T-helper 17 cell (primary cell): ENCODE measurements around the gene CIITA. TPM values are rescaled to one million over a fixed set of nuclear protein-coding genes. Genes with fewer than 3 reads are reported as not detected.
"Not testable (repeated sequence)": the region's sequence is repeated elsewhere in the genome, so short reads cannot be mapped to it uniquely, and the experiment has no call there.

ENCODE experiments used
- ATAC-seq: fragments of 150-1000 bp; cut with Tn5 transposase; 2 replicates; pipeline ENCODE4 v1.10.0; 2021; ENCODE audit warnings: mild to moderate bottlenecking, moderate library complexity
- DNase-seq, 3 donors: peaks; one replicate each; pipeline versions ENCODE4 v3.0.0 to v3.0.0-alpha.2; 2020 to 2021
- H3K9me3 ChIP-seq: one replicate; pipeline ENCODE4 v1.7.0; 2013; ENCODE audit warnings: low read length, mild to moderate bottlenecking; ENCODE audit not compliant: control insufficient read depth, poor library complexity, severe bottlenecking
- H3K27ac Mint-ChIP-seq: one replicate; pipeline ENCODE4 v1.8.0; 2022; ENCODE audit warnings: mild to moderate bottlenecking, moderate library complexity, mixed read lengths
- H3K27me3 Mint-ChIP-seq: one replicate; pipeline ENCODE4 v1.8.0; 2022; ENCODE audit warnings: mixed read lengths
- H3K36me3 Mint-ChIP-seq: one replicate; pipeline ENCODE4 v1.8.0; 2022; ENCODE audit warnings: low read depth, mixed read lengths
- H3K4me1 Mint-ChIP-seq: one replicate; pipeline ENCODE4 v1.8.0; 2022; ENCODE audit warnings: mild to moderate bottlenecking, mixed read lengths
- H3K4me3 Mint-ChIP-seq: one replicate; pipeline ENCODE4 v1.8.0; 2022; ENCODE audit warnings: mild to moderate bottlenecking, moderate library complexity, mixed read lengths
- total RNA-seq, 4 donors: library from RNA in 2 of 4; stranded (reverse) in 2 of 4; gene quantifications; one replicate each; pipeline ENCODE4 v1.2.3 and lab custom pipeline; 2022 to 2026

CIITA gene
- total RNA-seq, 2 donors from 2014 or later = 9.7 to 25.3 TPM

DNA sequence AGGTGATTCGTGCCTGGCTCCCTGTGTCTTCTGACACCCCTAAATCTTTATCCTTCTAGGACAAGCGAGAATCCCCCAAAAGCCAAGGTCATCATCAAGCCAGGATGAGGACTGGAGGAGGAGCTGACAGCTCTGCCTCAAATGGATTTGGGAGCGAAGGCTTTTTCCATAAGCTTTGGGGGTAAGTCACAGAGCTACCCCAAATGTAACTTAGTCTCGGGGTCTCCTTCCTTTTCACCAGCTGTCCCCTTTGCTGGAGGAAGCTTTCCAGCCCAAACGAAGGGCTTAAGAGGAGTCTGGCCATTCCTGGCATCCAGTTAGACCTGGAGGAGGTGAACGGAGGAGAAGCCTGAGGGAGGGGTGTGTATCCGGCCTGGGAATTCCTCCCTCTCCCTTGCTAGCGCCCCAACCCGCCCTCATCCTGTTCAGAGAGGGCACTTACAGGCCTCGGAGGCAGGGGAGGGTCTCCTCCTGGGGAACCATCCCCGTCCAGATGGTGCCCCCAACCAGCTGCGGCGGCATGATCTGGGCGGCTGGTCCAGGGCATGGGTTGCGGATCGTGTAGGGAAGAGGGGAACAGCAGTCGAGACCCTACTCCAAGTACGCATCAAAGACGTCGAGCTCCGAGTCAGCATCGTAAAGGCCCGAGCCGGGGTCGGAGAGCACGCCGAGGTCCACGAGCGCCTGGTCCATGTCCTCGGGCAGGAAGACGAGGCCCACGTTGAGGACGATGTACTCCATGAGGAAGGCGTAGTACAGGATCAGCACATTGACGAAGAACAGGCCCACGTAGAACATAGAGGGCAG lies 64.3 kb downstream of the CIITA start:
- Mint-ChIP-seq H3K27me3 (no peaks in the 10 kb centered on the region), H3K4me3 (peak overlapping the region; percentile 92), H3K4me1 (peaks cover 69% of the 10 kb centered on the region), H3K36me3 (peaks cover 4% of the 10 kb centered on the region), H3K27ac (peak overlapping the region; percentile 84)
- H3K9me3 ChIP-seq = no peaks in the 10 kb centered on the region
- no peak for DNase-seq
- ATAC-seq = no peak

DNA sequence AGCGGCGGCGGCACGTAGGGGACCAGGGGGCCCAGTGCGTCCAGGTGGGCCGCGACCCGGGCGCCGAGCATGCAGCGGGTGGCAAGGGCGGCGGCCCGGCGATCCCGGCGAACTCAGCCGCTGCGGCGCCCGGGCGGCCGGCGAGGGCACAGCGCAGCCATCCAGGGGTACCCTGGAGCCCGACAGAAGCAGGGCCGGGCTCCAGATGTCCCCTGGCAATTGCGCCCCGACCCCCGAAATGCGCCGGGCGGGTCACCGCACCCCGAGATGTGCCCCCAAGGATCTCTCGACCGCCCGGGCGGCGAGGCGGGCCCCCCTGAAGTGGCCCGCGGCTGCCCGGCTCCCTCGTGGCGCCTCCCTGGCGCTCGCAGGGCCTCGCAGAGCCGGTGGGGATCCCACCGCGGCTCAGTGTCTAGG lies 64.9 kb downstream of the CIITA start:
- not testable (repeated sequence) for H3K27me3 Mint-ChIP-seq, H3K9me3 ChIP-seq, H3K27ac Mint-ChIP-seq, H3K36me3 Mint-ChIP-seq, DNase-seq
- ATAC-seq = peak; percentile 1
- Mint-ChIP-seq H3K4me1 (peaks cover 68% of the 10 kb centered on the region), H3K4me3 (peak overlapping the region; percentile 92)

DNA sequence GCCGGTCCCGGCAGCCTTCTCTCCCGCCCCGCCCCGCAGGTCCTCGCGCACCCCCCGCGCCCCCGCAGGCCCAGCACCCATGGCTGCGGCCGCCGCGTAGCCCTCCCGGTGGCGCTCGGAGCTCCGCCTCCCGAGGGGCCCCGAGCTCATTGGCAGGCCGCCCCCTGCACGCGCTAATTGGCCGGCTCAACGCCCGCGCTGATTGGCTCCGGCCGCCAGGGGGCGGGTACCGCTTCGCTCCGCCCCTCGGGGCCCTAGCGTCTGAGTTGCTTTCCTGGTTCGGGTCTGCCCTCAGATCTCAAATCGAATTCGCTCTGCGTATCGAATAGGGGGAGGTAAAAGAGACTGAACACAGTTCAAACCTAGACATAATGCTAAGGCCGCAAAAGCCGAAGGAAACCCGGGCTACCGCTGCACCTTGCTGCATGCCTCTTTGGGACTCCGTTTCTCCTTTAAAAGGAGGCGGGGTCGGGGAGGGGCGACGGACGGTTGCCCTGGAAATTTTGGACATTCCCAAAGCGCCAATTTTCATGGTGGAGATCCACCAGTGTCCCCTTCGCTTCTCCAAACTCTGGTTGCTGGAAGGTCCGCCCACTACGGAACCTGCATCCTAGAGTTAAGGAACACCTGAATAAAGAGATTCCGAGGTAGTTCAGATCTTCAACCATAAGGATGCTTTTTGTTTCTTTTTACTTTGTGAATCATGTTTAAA lies 65.5 kb downstream of the CIITA start, which contains the start of gene DEXI:
Gene DEXI, minus strand, starts transcription at position 117 of the 712 bp plus-strand sequence. CDS start 463 bp downstream, outside the sequence.
- no peaks in the 10 kb centered on the region for H3K27me3 Mint-ChIP-seq
- peak; percentile 95 to 96 (median 95) for DNase-seq
- no peaks in the 10 kb centered on the region for H3K9me3 ChIP-seq
- H3K4me3 Mint-ChIP-seq = peak within 1 kb of the TSS; percentile 92
- ATAC-seq = peak; percentile 82
- peaks cover 65% of the 10 kb centered on the region for H3K4me1 Mint-ChIP-seq
- peak within 1 kb of the TSS; percentile 84 for H3K27ac Mint-ChIP-seq
- H3K36me3 Mint-ChIP-seq = peaks cover 4% of the 10 kb centered on the region

DNA sequence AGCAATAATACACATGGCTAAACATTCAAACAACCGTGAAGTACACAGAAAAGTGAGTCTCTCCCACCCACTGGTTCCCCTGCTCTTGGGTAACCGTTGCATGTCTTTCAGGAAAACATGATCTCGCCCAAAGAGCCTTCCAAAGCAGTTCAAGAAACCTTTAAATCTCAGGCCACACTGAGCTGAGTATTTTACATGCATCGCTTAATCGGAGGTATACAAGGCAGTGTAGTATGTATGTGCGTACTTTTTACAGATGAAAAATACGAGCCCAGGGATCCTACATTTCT lies 66.0 kb downstream of the CIITA start:
- no peaks in the 10 kb centered on the region for H3K9me3 ChIP-seq
- H3K27ac Mint-ChIP-seq = no peak overlapping the region
- no peaks in the 10 kb centered on the region for H3K27me3 Mint-ChIP-seq
- peaks cover 60% of the 10 kb centered on the region for H3K4me1 Mint-ChIP-seq
- no peak for DNase-seq
- peak overlapping the region; percentile 86 for H3K4me3 Mint-ChIP-seq
- peaks cover 4% of the 10 kb centered on the region for H3K36me3 Mint-ChIP-seq
- ATAC-seq = no peak

DNA sequence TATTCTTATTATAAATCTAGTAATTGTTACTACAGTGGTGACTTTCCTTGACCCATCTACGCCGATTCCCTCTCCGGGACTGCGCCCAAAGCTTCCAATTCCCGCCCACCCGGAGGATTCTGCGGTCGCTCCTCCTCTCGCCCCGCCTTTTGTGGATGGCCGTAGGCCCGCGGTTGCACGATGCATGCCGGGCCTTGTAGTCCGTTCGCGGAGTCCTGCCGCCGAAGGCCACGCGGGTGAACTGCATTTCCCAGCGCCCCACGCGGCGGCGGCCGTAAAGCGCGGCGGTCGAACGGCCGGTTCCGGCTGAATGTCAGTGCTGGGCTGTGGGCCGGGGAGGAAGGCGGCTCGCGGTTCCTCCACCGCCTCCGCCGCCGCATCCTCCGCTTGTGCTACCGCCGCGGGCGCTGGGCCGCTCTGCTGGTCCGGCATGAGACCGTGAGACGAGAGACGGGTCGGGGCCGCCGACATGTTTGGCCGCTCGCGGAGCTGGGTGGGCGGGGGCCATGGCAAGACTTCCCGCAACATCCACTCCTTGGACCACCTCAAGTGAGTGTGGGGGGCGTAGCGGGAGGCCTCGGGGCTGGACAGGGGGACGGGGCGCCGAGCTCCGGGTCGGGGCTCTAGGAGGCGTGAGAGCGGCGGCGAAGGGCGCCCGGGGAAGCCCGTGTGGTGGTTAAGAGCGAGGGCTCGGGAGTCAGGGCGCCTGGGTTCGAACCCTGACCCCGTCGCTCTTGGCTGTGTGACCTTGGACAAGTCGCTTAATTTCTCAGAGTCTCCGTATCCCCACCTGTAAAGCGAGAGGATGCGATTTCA lies 67.5 kb downstream of the CIITA start, which contains the start of gene CLEC16A:
Gene CLEC16A, plus strand, starts transcription at position 316 of the 816 bp plus-strand sequence. Its CDS starts 154 bp downstream, at position 470.
- ATAC-seq (peak; percentile 82), DNase-seq (peak; percentile 90 to 97 (median 92))
- H3K27me3 Mint-ChIP-seq = no peaks in the 10 kb centered on the region
- H3K9me3 ChIP-seq = no peaks in the 10 kb centered on the region
- H3K4me1 Mint-ChIP-seq = peaks cover 54% of the 10 kb centered on the region
- H3K27ac Mint-ChIP-seq = peak within 1 kb of the TSS; percentile 86
- H3K4me3 Mint-ChIP-seq = peak within 1 kb of the TSS; percentile 89
- peaks cover 3% of the 10 kb centered on the region for H3K36me3 Mint-ChIP-seq

DNA sequence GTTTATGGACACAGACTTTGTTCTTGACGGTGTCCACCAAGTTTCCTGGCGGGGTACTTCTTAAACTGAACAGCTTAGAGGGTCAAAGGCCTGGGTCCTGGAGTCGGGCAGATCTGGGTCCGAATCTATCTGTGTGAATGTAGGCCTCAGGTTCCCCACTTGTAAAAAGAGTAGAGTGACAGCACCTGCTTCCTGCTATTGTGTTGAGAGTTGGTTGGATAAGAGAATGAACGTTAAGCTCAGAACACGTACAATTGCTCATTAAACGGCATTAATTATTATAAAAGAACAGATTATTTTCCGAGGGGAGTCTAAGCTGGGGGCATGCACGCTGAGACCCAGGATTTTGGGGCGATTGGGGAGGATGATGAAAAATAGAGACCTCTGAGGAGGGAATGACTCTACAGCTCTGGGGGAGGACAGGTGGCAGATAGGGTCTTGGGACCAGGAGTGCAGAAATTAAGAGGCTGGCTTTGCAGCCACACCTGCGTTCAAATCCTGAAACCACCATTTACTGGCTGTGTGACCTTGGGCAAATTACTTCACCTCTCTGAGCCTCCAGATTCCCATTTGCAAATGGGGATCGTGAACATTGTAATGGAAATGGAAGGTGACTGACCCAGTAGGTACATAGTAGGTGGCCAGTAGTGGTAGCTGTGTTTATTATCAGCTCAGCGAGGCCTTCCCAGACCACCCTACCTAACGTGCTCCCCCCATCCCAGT lies 68.2 kb downstream of the CIITA start:
- H3K4me3 Mint-ChIP-seq = peak overlapping the region; percentile 89
- peaks cover 50% of the 10 kb centered on the region for H3K4me1 Mint-ChIP-seq
- peak overlapping the region; percentile 86 for H3K27ac Mint-ChIP-seq
- ATAC-seq (no peak), DNase-seq (no peak)
- H3K36me3 Mint-ChIP-seq = no peaks in the 10 kb centered on the region
- H3K27me3 Mint-ChIP-seq = no peaks in the 10 kb centered on the region
- no peaks in the 10 kb centered on the region for H3K9me3 ChIP-seq

DNA sequence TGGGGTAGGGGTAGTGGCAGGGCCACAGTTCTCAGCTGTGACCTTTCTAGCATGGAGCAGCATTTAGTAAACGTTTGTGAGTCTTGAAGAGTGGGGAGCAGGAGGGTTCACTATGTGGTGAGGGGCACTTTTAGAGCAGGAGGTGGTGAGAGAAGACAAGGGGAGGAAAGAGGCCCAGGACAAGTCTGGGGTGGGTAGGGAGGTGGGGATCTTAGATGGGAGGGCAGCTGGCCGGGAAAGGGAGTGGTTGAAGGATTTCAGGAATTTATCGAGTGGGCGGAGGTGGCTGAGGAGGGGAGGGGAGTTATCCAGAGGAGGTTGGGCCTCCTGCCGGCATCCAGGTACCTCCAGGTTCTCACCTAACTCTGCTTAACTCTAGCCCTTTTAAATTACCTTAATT lies 69.3 kb downstream of the CIITA start:
- no peaks in the 10 kb centered on the region for H3K36me3 Mint-ChIP-seq
- no peaks in the 10 kb centered on the region for H3K27me3 Mint-ChIP-seq
- peak overlapping the region; percentile 89 for H3K4me3 Mint-ChIP-seq
- no peaks in the 10 kb centered on the region for H3K9me3 ChIP-seq
- no peak for ATAC-seq
- H3K4me1 Mint-ChIP-seq = peaks cover 42% of the 10 kb centered on the region
- no peak for DNase-seq
- H3K27ac Mint-ChIP-seq = peak overlapping the region; percentile 86

DNA sequence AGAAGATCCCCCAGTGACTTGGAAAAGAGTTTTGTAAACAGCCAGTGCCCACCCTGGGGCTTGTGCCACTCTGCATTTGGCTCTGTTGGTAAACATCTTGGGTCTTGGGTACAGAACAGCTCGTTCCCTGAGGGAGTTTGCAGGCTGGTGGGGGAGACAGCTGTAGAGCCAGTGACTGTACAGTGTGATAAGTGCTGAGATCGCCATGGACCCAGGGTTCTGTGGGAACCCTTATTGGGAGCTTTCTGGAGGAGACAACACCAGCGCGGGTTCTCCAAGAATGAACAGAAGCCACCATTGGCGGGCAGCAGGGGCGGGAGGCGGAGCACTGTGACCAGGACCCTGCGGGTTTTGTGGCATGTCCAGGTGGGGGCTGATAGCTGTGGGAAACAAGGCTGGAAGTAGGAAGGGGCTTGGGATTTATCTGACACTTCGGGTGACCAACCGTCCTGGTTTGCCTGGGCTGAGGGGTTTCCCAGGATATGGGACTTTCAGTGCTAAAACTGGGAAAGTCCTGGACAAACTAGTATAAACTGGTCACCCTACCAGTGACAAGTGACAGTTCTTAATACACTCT lies 70.3 kb downstream of the CIITA start:
- Mint-ChIP-seq H3K4me3 (no peak overlapping the region), H3K36me3 (no peaks in the 10 kb centered on the region), H3K27me3 (no peaks in the 10 kb centered on the region), H3K4me1 (peaks cover 39% of the 10 kb centered on the region), H3K27ac (peak overlapping the region; percentile 86)
- DNase-seq (no peak), ATAC-seq (no peak)
- H3K9me3 ChIP-seq = no peaks in the 10 kb centered on the region

DNA sequence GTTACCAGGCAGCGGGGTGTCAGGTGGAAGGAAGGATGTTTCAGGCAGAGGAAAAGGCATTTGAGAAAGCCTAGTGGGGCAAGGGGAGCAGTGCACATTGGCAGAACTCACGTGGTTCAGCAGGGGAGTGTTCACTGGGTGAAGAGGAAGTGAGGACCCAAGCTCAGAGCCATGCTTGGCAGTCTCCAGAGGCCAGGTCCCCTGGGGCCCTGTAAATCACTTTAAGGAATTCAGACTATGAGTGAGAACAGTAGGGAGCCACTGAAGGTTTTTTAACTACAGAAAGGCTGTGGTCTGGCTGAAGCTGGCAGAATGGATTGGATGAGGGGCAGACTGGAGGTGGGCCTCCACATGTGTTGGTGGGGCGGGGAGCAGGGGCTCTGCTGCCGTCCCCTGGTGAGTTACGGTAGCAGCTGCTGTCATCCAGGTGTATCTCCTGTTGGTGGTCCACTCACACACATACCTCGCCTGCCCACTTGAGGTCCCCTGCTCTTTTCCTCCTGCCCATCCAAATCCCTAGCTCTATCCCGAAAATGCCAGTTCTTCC lies 72.5 kb downstream of the CIITA start:
- Mint-ChIP-seq H3K4me1 (peaks cover 35% of the 10 kb centered on the region), H3K27ac (peak overlapping the region; percentile 78)

DNA sequence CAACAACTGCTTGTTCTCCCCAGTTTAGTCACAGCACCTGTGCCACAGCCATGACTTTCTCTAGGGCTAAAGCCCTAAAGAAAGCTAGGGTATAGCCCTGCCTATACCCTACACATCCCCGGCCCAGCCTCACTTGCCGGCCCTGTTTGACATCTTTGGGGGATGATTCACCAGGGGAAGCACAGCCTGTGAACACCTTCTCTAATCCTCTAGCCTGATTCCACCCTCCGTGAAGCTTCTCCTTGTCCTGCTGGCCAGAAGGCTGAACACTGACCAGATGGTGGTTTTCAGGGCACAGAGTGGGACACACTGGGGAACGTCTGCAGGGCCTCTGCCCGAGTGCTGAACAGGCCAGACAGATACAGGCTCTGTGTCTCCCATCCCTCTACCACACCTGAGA lies 73.4 kb downstream of the CIITA start:
- Mint-ChIP-seq H3K27me3 (no peaks in the 10 kb centered on the region), H3K36me3 (no peaks in the 10 kb centered on the region), H3K4me3 (no peak overlapping the region), H3K27ac (no peak overlapping the region), H3K4me1 (peaks cover 37% of the 10 kb centered on the region)
- ATAC-seq = no peak
- no peak for DNase-seq
- no peaks in the 10 kb centered on the region for H3K9me3 ChIP-seq

More for the DNA sequence above, 72.5 kb downstream of the CIITA start:
- ATAC-seq (peak; percentile 78), DNase-seq (peak in 1 of 3 donors; percentile 36)
- H3K9me3 ChIP-seq = no peaks in the 10 kb centered on the region
- Mint-ChIP-seq H3K36me3 (no peaks in the 10 kb centered on the region), H3K4me3 (no peak overlapping the region), H3K27me3 (no peaks in the 10 kb centered on the region)

DNA sequence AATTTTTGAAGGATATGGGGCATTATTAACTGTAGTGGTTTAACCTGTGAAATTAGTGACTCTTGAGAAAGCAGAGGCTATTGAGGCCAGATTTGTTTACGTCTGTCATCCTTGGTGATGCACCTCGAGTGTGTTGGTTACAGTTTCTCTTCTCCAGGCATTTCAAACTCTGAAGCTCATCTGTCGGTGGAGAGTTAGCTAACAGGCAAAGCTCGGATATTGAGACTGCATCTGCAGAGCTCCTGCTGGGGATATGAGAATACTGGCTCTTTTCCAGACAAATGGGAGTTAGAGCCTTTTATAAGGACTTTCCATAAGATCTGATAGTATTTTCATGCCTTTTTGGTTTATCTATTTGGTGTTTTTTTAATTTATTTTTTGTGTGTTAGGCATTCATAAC lies 74.0 kb downstream of the CIITA start:
- Mint-ChIP-seq H3K36me3 (no peaks in the 10 kb centered on the region), H3K4me1 (peaks cover 32% of the 10 kb centered on the region), H3K27ac (no peak overlapping the region), H3K4me3 (no peak overlapping the region), H3K27me3 (no peaks in the 10 kb centered on the region)
- DNase-seq (no peak), ATAC-seq (no peak)
- no peaks in the 10 kb centered on the region for H3K9me3 ChIP-seq

DNA sequence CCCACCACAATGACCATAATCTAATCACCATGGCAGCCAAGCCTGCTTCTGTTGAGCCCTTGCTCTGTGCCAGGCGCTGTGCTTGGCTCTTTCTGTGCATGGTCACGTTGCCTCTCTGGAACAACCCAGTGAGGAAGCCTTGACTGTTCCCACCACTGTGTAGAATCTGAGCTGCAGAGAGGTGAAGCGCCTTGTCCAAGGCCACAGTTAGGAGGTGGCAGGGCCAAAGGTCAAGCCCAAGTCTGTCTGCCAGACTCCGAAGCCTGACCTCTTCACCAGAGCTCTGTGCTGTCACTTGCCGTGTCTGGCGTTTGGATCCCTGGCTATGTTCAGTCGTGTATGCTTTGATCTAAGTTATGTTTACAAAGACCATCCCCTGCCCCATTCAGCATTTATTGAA lies 77.9 kb downstream of the CIITA start:
- H3K36me3 Mint-ChIP-seq = no peaks in the 10 kb centered on the region
- H3K9me3 ChIP-seq = no peaks in the 10 kb centered on the region
- peaks cover 24% of the 10 kb centered on the region for H3K4me1 Mint-ChIP-seq
- no peak overlapping the region for H3K4me3 Mint-ChIP-seq
- DNase-seq = no peak
- H3K27ac Mint-ChIP-seq = peak overlapping the region; percentile 39
- H3K27me3 Mint-ChIP-seq = no peaks in the 10 kb centered on the region
- no peak for ATAC-seq
